GM23248 (cell line): ENCODE data around the gene RIPPLY3.

Source experiments
- EZH2 ChIP-seq: fragments of 200-600 bp; sonication (generic); IDR thresholded peaks from 2 replicates; pipeline ENCODE4 v1.6.1; 2018; ENCODE audit warnings: antibody characterized with exemption, mild to moderate bottlenecking; ENCODE audit not compliant: insufficient read depth, poor library complexity, severe bottlenecking
- EZH2phosphoT487 ChIP-seq: fragments of 200-600 bp; sonication (generic); IDR thresholded peaks from 2 replicates; pipeline ENCODE4 v1.6.1; 2018; ENCODE audit warnings: antibody characterized with exemption, moderate library complexity, mild to moderate bottlenecking, low read depth; ENCODE audit not compliant: insufficient read depth

DNA sequence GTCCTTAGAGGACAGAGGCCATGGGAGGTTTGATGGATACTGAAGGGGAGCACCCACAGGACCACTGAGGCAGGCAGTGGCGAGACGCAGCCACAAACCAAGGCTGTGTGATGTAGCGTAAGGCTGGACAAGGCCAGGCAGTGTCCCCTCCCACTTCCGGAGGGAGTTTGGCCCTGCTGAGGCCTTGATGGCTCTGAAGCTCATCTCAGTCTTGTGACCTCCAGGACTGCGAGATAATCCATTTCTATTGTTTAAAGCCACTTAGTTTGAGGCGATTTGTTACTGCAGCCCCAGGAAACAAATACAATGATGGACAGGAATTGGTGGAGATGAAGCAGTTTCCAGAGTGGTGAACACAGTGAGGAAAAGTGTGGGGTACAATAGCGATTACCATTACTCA, 51.1 kb downstream of the RIPPLY3 start:
- no peak for TF ChIP-seq EZH2
- no peak for TF ChIP-seq EZH2phosphoT487
